Naive thymus-derived CD4-positive, alpha-beta T cell (primary cell): Measurements from ENCODE around the gene SRPRB. TPM values are rescaled to one million over a fixed set of nuclear protein-coding genes. Genes with fewer than 3 reads are reported as not detected.

ENCODE experiments used
- ATAC-seq: fragments of 150-1000 bp; cut with Tn5 transposase; 2 replicates; pipeline ENCODE4 v1.10.0; 2021; ENCODE audit warnings: mild to moderate bottlenecking, moderate library complexity
- CTCF ChIA-PET: fragments of 350-600 bp; sonication (Branson Sonifier 250); formaldehyde crosslinking; loops from one replicate; lab custom pipeline; 2021; ENCODE audit warnings: antibody characterized with exemption; lab: Charles Lee
- POLR2A ChIA-PET: fragments of 350-600 bp; sonication (Branson Sonifier 250); formaldehyde crosslinking; loops from one replicate; lab custom pipeline; 2021; ENCODE audit warnings: antibody characterized with exemption, inconsistent platforms; lab: Charles Lee
- DNase-seq, 9 donors: peaks; one replicate each; pipeline versions ENCODE4 v3.0.0 to v3.0.0-alpha.2; 2020 to 2022; ENCODE audit warnings: mixed read lengths in 1 of 9
- H3K27ac ChIP-seq: one replicate; pipeline ENCODE4 v1.7.0; 2013; ENCODE audit warnings: mild to moderate bottlenecking, low read depth, low read length, moderate library complexity
- H3K27me3 ChIP-seq, 2 donors: one replicate each; pipeline ENCODE4 v1.7.0; 2013; ENCODE audit warnings: low read length in 2 of 2, mild to moderate bottlenecking in 2 of 2, moderate library complexity in 2 of 2; ENCODE audit not compliant: control insufficient read depth in 2 of 2, insufficient read depth in 2 of 2
- H3K36me3 ChIP-seq, 3 experiments: 1 replicate in 2 of 3; 2 replicates in 1 of 3; pipeline ENCODE4 v1.7.0; 2013; ENCODE audit warnings: low read length in 3 of 3, mild to moderate bottlenecking in 3 of 3, moderate library complexity in 1 of 3; ENCODE audit not compliant: insufficient read depth in 3 of 3, control insufficient read depth in 2 of 3
- H3K4me1 ChIP-seq, 2 donors: one replicate each; pipeline ENCODE4 v1.7.0; 2013; ENCODE audit warnings: low read length in 2 of 2, mild to moderate bottlenecking in 2 of 2, moderate library complexity in 1 of 2; ENCODE audit not compliant: control insufficient read depth in 2 of 2, insufficient read depth in 2 of 2
- H3K4me3 ChIP-seq: 2 replicates; pipeline ENCODE4 v1.7.0; 2013; ENCODE audit warnings: mild to moderate bottlenecking, low read length
- H3K9me3 ChIP-seq, 3 experiments: 1 replicate in 2 of 3; 2 replicates in 1 of 3; pipeline ENCODE4 v1.7.0; 2013; ENCODE audit warnings: low read length in 3 of 3; ENCODE audit not compliant: control insufficient read depth in 2 of 3
- H3K27ac Mint-ChIP-seq, 9 donors: one replicate each; pipeline ENCODE4 v1.8.0; 2020 to 2022; ENCODE audit warnings: mixed read lengths in 9 of 9, mild to moderate bottlenecking in 8 of 9, moderate library complexity in 5 of 9, inconsistent platforms in 2 of 9
- H3K27me3 Mint-ChIP-seq, 5 donors: one replicate each; pipeline ENCODE4 v1.8.0; 2021 to 2022; ENCODE audit warnings: mixed read lengths in 5 of 5, mild to moderate bottlenecking in 1 of 5
- H3K36me3 Mint-ChIP-seq, 5 donors: one replicate each; pipeline ENCODE4 v1.8.0; 2020 to 2022; ENCODE audit warnings: mixed read lengths in 5 of 5, mild to moderate bottlenecking in 3 of 5, inconsistent platforms in 1 of 5
- H3K4me1 Mint-ChIP-seq, 7 donors: one replicate each; pipeline ENCODE4 v1.8.0; 2020 to 2022; ENCODE audit warnings: mixed read lengths in 7 of 7, mild to moderate bottlenecking in 3 of 7, inconsistent platforms in 1 of 7
- H3K4me3 Mint-ChIP-seq, 10 donors: one replicate each; pipeline ENCODE4 v1.8.0; 2020 to 2022; ENCODE audit warnings: mild to moderate bottlenecking in 10 of 10, mixed read lengths in 10 of 10, moderate library complexity in 6 of 10, inconsistent platforms in 2 of 10
- H3K9me3 Mint-ChIP-seq, 11 donors: one replicate each; pipeline ENCODE4 v1.8.0; 2020 to 2022; ENCODE audit warnings: mixed read lengths in 11 of 11, mild to moderate bottlenecking in 4 of 11, inconsistent platforms in 1 of 11, moderate library complexity in 1 of 11
- intact Hi-C, 2 donors: fragments of 100-400 bp; cut with micrococcal nuclease; formaldehyde crosslinking; loops; one replicate each; pipeline ENCODE4 v1.15.1; 2023
- polyA plus RNA-seq, 2 donors: library from polyadenylated mRNA; unstranded; fragments of 300-500 nt; fragmentation: Illumina TruSeq; gene quantifications; one replicate each; pipeline ENCODE4 v1.2.3, GENCODE V29; 2021
- total RNA-seq, 6 experiments: library from RNA in 5 of 6; stranded (reverse) in 5 of 6; gene quantifications; 1 replicate in 5 of 6; 2 replicates in 1 of 6; pipeline ENCODE4 v1.2.3 and lab custom pipeline; 2021 to 2026

SRPRB gene, protein sequence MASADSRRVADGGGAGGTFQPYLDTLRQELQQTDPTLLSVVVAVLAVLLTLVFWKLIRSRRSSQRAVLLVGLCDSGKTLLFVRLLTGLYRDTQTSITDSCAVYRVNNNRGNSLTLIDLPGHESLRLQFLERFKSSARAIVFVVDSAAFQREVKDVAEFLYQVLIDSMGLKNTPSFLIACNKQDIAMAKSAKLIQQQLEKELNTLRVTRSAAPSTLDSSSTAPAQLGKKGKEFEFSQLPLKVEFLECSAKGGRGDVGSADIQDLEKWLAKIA
- total RNA-seq (10 to 100 TPM; 27.4 to 63.3 (median 34.6) TPM), polyA plus RNA-seq (10 to 100 TPM; 41.5 to 43.1 TPM), total RNA-seq (lab: John Stamatoyannopoulos, UW) (29.2 reads per million, percentile 59 among the genes with 10 or more reads in this experiment)

DNA sequence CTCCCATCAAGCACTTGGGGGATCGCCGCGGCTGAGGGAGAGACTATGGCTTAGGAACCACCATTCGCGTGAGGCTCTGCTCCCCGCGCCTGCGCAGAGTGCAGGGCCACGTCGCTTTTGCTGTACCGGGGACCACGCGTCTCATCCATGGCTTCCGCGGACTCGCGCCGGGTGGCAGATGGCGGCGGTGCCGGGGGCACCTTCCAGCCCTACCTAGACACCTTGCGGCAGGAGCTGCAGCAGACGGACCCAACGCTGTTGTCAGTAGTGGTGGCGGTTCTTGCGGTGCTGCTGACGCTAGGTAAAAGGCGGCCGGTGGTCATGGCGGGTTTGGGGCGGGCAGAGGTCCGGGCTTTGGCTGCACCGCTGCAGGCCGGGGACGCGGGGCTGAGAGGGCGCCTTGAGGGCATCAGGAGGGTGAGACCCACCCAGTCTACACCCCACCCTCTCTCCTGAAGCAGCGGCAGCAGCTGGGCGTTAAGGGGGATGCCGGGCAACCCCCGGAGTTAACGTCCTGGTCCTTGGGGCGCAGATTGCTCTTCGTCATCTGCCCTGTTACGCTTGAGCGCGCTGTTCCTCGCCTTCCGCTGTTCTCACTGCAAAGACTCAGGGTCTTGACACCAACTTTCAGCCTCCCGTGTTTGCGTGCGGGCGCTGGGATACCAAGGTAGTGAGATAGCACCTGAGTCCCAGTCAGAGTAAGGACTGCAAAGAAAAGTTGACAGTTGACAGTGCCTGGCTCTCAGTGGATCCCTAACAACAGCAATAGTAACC, at the start of gene SRPRB:
Gene SRPRB, plus strand, starts transcription at position 114 of the 774 bp plus-strand sequence. Its CDS starts 34 bp downstream, at position 148.
- Mint-ChIP-seq H3K27ac (peak within 1 kb of the TSS; percentile 70 to 98 (median 95)), H3K9me3 (no peaks in the 10 kb centered on the region), H3K36me3 (peaks cover 0 to 22% (median 12%) of the 10 kb centered on the region in 5 donors), H3K4me1 (peaks cover 16 to 50% (median 34%) of the 10 kb centered on the region in 7 donors), H3K27me3 (peaks cover 0 to 6% (median 5%) of the 10 kb centered on the region in 5 donors), H3K4me3 (peak within 1 kb of the TSS; percentile 90 to 99 (median 98))
- no peaks in the 10 kb centered on the region for H3K27me3 ChIP-seq
- ChIA-PET POLR2A (interaction anchor here (0.7 kb wide), 1 partner anchor 123 kb away, joined by 3 read pairs; no protein-coding TSS in a partner anchor), CTCF (no interaction called here)
- H3K36me3 ChIP-seq: peaks cover 4 to 26% (median 9%) of the 10 kb centered on the region in 3 experiments
- no peaks in the 10 kb centered on the region for H3K9me3 ChIP-seq
- H3K4me3 ChIP-seq: peak within 1 kb of the TSS; percentile 76
- ATAC-seq (peak; percentile 98), DNase-seq (peak; percentile 91 to 96 (median 94))
- H3K4me1 ChIP-seq: peaks cover 7 to 8% of the 10 kb centered on the region in 2 donors
- H3K27ac ChIP-seq: peak within 1 kb of the TSS; percentile 81
- intact Hi-C loops: loop anchor here (1.0 to 5.0 kb wide), 14 partner anchors 12 to 1389 kb away; partner anchors contain the start of genes ACAD11 (in 2 of the 2), CDV3 (in 2 of the 2), DNAJC13 (in 2 of the 2) and NPHP3 (in 2 of the 2)

DNA sequence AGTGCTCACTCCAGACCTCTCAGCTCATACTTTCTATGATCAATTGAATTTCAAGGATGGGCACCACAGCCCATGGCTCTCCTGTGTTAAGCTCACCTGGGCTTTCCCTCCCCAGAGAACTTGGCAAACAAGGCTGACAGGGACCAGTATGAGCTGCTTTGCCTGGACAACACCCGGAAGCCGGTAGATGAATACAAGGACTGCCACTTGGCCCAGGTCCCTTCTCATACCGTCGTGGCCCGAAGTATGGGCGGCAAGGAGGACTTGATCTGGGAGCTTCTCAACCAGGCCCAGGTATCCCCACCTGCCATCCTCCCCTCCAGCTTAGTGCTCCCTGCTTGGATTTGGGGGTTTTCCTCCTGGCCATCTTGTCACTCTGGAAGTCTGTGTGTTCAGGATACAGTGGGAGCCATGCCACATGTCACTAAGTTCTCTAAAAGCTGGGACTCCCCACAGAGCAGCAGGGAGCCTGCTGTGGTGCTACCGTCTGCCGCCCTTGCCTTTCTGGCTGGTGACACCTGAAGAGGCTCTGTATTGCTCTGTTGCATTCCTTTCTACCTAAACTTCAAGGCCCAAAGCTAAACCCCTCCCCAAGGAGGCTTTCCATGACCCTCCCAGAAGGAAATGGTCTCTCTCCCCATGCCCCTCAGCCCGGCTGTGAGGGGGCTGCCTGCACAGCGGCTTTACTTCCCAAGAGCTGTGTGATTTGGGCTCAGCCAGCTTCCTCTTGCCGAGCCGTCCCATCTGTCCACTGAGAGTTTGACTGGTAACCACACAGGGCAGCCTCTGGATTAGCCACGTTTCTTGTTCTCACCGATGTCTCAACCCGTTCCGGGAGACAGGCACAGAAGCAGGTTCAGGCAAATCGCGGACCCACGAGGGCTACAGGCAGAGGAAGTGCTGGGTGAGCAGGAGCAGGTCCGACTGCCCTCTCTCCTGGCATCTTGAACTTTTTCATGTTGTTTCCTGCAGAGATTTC, 48.6 kb upstream of the SRPRB start:
- intact Hi-C loops: no loop called here
- no peaks in the 10 kb centered on the region for H3K36me3 Mint-ChIP-seq
- Histone ChIP-seq H3K36me3 (no peaks in the 10 kb centered on the region), H3K4me1 (no peaks in the 10 kb centered on the region), H3K4me3 (no peak overlapping the region), H3K27me3 (no peaks in the 10 kb centered on the region), H3K27ac (no peak overlapping the region), H3K9me3 (no peaks in the 10 kb centered on the region)
- DNase-seq (no peak), ATAC-seq (no peak)
- ChIA-PET CTCF (no interaction called here), POLR2A (no interaction called here)
- peaks cover 0 to 7% (median 0%) of the 10 kb centered on the region in 5 donors for H3K27me3 Mint-ChIP-seq
- no peak overlapping the region for H3K27ac Mint-ChIP-seq
- H3K9me3 Mint-ChIP-seq: no peaks in the 10 kb centered on the region
- H3K4me3 Mint-ChIP-seq: no peak overlapping the region
- H3K4me1 Mint-ChIP-seq: no peaks in the 10 kb centered on the region

DNA sequence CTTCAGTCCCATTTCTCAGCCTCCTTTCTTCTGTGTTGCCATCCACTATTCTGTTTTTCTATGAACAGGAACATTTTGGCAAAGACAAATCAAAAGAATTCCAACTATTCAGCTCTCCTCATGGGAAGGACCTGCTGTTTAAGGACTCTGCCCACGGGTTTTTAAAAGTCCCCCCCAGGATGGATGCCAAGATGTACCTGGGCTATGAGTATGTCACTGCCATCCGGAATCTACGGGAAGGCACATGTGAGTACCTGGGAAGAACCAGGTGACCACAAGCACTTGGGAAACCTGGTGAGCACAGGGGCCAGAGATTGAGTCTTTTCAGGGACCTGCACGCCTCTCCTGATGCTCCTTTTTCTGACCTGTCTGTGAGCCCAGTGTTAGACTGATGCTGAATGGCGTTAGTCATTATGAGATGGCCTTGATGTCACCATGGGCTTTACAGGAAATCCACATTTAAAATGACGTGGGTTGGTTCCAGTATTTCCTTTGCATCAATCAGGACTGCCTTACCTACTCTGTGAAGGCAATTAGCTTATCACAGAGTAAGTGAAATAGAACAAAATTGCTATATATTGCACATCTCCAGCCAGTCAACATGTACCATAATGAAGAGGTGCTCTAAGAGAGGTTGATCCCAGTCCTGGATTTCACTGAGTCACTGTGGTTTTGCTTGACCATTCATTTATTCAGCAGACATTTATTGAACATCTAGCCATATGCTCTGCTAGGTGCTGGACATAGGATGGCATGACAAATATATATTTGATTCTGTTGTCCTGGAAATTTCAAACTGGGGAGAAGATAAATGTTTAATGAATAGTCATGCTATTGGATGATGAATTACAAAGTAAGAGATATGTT, 47.7 kb upstream of the SRPRB start:
- Mint-ChIP-seq H3K4me3 (no peak overlapping the region), H3K36me3 (no peaks in the 10 kb centered on the region), H3K27me3 (peaks cover 0 to 11% (median 0%) of the 10 kb centered on the region in 5 donors), H3K27ac (no peak overlapping the region), H3K9me3 (no peaks in the 10 kb centered on the region), H3K4me1 (no peaks in the 10 kb centered on the region)
- intact Hi-C loops: no loop called here
- H3K27ac ChIP-seq: no peak overlapping the region
- POLR2A ChIA-PET: no interaction called here
- ATAC-seq (no peak), DNase-seq (no peak)
- H3K36me3 ChIP-seq: no peaks in the 10 kb centered on the region
- no peaks in the 10 kb centered on the region for H3K4me1 ChIP-seq
- H3K27me3 ChIP-seq: no peaks in the 10 kb centered on the region
- no peaks in the 10 kb centered on the region for H3K9me3 ChIP-seq
- no peak overlapping the region for H3K4me3 ChIP-seq
- CTCF ChIA-PET: no interaction called here

DNA sequence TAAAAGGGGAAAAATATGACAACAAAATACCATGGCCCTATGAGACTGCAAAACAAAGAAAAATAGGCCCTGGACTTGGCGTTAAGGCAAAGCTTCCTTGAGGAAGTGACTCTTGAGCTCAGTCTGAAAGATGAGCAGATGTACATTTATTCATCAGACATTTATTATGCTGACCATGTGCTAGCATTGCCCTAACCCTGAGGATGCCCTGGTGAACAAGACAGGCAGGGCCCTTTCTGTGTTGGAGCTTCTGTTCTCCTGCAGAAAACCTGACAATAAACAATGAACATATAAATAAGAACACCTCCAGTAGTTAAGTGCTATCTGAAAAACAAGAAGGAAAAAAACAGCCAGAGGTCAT, 47.1 kb upstream of the SRPRB start:
- Histone ChIP-seq H3K9me3 (no peaks in the 10 kb centered on the region), H3K27ac (no peak overlapping the region), H3K4me3 (no peak overlapping the region), H3K36me3 (no peaks in the 10 kb centered on the region), H3K27me3 (no peaks in the 10 kb centered on the region), H3K4me1 (no peaks in the 10 kb centered on the region)
- H3K4me3 Mint-ChIP-seq: no peak overlapping the region
- intact Hi-C loops: no loop called here
- no peaks in the 10 kb centered on the region for H3K9me3 Mint-ChIP-seq
- H3K27ac Mint-ChIP-seq: no peak overlapping the region
- peaks cover 0 to 14% (median 0%) of the 10 kb centered on the region in 5 donors for H3K27me3 Mint-ChIP-seq
- DNase-seq (no peak), ATAC-seq (no peak)
- CTCF ChIA-PET: no interaction called here
- no peaks in the 10 kb centered on the region for H3K4me1 Mint-ChIP-seq
- H3K36me3 Mint-ChIP-seq: no peaks in the 10 kb centered on the region
- POLR2A ChIA-PET: no interaction called here

DNA sequence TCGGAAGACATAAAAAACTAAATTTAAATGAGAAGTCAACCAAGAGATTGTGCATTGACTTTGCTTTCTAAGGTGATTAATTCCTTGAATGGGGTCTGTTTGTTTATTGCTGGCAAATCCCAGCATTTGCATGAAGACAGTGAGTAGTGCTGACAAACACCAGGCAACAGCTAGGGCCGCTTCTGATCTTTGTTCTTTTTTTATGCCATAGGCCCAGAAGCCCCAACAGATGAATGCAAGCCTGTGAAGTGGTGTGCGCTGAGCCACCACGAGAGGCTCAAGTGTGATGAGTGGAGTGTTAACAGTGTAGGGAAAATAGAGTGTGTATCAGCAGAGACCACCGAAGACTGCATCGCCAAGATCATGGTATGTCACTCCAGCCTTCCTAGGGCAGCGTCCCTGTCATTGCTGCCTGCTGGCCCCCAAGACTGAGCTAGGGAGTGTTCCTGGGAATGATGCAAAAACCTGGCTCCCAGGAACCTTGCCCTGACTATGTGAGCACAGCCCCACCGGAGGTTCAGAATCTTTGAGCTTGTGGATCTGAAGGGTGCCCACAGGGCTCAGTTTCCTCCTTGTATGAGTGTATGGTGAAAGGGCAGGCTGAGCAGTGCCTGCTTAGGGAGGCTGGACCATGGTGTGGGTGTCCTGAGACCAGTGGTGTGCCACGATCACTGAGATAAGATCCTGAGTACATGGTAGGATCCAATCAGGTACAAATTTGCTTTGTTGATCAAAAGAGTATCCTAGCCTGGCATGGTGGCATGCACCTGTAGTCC, 46.5 kb upstream of the SRPRB start:
- H3K4me3 Mint-ChIP-seq: no peak overlapping the region
- POLR2A ChIA-PET: no interaction called here

More for the DNA sequence above, 46.5 kb upstream of the SRPRB start:
- ATAC-seq: no peak
- Histone ChIP-seq H3K27me3 (no peaks in the 10 kb centered on the region), H3K27ac (no peak overlapping the region), H3K4me3 (no peak overlapping the region), H3K9me3 (no peaks in the 10 kb centered on the region), H3K36me3 (no peaks in the 10 kb centered on the region), H3K4me1 (no peaks in the 10 kb centered on the region)
- intact Hi-C loops: no loop called here
- H3K9me3 Mint-ChIP-seq: no peaks in the 10 kb centered on the region
- CTCF ChIA-PET: no interaction called here
- H3K36me3 Mint-ChIP-seq: no peaks in the 10 kb centered on the region
- no peaks in the 10 kb centered on the region for H3K4me1 Mint-ChIP-seq
- H3K27me3 Mint-ChIP-seq: peaks cover 0 to 20% (median 4%) of the 10 kb centered on the region in 5 donors
- DNase-seq: no peak
- no peak overlapping the region for H3K27ac Mint-ChIP-seq
